Measurements from ENCODE around the gene STAB1.

DNA sequence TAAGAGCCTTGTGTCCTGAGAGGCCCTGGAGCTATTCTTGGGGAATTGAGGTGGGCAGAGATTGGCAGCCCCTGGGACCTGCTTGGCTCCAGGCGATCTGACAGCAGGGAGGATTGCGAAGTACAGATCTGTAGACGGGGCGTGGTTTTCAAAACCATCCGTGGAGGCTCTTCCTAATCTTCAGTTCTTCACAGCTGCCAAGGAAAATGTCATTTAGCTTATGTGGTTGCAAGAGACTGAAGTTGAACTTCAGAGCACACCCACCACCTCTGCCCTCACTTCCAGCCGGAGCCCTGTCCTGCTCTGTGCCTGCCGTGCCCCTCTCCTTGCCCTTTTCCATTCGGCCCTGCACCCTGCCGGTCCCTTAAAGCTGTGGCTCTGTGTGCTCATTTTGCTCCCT is 26.8 kb upstream of the STAB1 start:
- TF ChIP-seq EZH2phosphoT487 (IDR thresholded peaks at IDR 0.05; ENCODE audit: unreplicated experiment) (no peak), EZH2 (IDR thresholded peaks at IDR 0.05; ENCODE audit: low read depth, unreplicated experiment) (no peak), JUNB (IDR thresholded peaks at IDR 0.05; ENCODE audit: unreplicated experiment) (no peak), POLR2AphosphoS5 (IDR thresholded peaks at IDR 0.05; ENCODE audit: low read depth) (no peak), CREB1 (CRISPR knock-in tag; IDR thresholded peaks at IDR 0.05; ENCODE audit: low read depth) (no peak), ZNF331 (CRISPR knock-in tag; IDR thresholded peaks at IDR 0.05; ENCODE audit: low read depth) (no peak), STAT1 (IDR thresholded peaks at IDR 0.05; ENCODE audit: unreplicated experiment) (no peak), NANOG (IDR thresholded peaks at IDR 0.05; ENCODE audit: borderline replicate concordance) (no peak), ZNF114 (CRISPR knock-in tag; IDR thresholded peaks at IDR 0.05) (no peak)
- TF ChIP-seq, protein P1, sequence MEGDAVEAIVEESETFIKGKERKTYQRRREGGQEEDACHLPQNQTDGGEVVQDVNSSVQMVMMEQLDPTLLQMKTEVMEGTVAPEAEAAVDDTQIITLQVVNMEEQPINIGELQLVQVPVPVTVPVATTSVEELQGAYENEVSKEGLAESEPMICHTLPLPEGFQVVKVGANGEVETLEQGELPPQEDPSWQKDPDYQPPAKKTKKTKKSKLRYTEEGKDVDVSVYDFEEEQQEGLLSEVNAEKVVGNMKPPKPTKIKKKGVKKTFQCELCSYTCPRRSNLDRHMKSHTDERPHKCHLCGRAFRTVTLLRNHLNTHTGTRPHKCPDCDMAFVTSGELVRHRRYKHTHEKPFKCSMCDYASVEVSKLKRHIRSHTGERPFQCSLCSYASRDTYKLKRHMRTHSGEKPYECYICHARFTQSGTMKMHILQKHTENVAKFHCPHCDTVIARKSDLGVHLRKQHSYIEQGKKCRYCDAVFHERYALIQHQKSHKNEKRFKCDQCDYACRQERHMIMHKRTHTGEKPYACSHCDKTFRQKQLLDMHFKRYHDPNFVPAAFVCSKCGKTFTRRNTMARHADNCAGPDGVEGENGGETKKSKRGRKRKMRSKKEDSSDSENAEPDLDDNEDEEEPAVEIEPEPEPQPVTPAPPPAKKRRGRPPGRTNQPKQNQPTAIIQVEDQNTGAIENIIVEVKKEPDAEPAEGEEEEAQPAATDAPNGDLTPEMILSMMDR (conservative IDR thresholded peaks at IDR 0.05; ENCODE audit: low read depth in 2 of 2) = no peak
- TF ChIP-seq, protein P2, sequence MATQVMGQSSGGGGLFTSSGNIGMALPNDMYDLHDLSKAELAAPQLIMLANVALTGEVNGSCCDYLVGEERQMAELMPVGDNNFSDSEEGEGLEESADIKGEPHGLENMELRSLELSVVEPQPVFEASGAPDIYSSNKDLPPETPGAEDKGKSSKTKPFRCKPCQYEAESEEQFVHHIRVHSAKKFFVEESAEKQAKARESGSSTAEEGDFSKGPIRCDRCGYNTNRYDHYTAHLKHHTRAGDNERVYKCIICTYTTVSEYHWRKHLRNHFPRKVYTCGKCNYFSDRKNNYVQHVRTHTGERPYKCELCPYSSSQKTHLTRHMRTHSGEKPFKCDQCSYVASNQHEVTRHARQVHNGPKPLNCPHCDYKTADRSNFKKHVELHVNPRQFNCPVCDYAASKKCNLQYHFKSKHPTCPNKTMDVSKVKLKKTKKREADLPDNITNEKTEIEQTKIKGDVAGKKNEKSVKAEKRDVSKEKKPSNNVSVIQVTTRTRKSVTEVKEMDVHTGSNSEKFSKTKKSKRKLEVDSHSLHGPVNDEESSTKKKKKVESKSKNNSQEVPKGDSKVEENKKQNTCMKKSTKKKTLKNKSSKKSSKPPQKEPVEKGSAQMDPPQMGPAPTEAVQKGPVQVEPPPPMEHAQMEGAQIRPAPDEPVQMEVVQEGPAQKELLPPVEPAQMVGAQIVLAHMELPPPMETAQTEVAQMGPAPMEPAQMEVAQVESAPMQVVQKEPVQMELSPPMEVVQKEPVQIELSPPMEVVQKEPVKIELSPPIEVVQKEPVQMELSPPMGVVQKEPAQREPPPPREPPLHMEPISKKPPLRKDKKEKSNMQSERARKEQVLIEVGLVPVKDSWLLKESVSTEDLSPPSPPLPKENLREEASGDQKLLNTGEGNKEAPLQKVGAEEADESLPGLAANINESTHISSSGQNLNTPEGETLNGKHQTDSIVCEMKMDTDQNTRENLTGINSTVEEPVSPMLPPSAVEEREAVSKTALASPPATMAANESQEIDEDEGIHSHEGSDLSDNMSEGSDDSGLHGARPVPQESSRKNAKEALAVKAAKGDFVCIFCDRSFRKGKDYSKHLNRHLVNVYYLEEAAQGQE (IDR thresholded peaks at IDR 0.05; ENCODE audit: unreplicated experiment) = no peak
- TF ChIP-seq, protein P3, sequence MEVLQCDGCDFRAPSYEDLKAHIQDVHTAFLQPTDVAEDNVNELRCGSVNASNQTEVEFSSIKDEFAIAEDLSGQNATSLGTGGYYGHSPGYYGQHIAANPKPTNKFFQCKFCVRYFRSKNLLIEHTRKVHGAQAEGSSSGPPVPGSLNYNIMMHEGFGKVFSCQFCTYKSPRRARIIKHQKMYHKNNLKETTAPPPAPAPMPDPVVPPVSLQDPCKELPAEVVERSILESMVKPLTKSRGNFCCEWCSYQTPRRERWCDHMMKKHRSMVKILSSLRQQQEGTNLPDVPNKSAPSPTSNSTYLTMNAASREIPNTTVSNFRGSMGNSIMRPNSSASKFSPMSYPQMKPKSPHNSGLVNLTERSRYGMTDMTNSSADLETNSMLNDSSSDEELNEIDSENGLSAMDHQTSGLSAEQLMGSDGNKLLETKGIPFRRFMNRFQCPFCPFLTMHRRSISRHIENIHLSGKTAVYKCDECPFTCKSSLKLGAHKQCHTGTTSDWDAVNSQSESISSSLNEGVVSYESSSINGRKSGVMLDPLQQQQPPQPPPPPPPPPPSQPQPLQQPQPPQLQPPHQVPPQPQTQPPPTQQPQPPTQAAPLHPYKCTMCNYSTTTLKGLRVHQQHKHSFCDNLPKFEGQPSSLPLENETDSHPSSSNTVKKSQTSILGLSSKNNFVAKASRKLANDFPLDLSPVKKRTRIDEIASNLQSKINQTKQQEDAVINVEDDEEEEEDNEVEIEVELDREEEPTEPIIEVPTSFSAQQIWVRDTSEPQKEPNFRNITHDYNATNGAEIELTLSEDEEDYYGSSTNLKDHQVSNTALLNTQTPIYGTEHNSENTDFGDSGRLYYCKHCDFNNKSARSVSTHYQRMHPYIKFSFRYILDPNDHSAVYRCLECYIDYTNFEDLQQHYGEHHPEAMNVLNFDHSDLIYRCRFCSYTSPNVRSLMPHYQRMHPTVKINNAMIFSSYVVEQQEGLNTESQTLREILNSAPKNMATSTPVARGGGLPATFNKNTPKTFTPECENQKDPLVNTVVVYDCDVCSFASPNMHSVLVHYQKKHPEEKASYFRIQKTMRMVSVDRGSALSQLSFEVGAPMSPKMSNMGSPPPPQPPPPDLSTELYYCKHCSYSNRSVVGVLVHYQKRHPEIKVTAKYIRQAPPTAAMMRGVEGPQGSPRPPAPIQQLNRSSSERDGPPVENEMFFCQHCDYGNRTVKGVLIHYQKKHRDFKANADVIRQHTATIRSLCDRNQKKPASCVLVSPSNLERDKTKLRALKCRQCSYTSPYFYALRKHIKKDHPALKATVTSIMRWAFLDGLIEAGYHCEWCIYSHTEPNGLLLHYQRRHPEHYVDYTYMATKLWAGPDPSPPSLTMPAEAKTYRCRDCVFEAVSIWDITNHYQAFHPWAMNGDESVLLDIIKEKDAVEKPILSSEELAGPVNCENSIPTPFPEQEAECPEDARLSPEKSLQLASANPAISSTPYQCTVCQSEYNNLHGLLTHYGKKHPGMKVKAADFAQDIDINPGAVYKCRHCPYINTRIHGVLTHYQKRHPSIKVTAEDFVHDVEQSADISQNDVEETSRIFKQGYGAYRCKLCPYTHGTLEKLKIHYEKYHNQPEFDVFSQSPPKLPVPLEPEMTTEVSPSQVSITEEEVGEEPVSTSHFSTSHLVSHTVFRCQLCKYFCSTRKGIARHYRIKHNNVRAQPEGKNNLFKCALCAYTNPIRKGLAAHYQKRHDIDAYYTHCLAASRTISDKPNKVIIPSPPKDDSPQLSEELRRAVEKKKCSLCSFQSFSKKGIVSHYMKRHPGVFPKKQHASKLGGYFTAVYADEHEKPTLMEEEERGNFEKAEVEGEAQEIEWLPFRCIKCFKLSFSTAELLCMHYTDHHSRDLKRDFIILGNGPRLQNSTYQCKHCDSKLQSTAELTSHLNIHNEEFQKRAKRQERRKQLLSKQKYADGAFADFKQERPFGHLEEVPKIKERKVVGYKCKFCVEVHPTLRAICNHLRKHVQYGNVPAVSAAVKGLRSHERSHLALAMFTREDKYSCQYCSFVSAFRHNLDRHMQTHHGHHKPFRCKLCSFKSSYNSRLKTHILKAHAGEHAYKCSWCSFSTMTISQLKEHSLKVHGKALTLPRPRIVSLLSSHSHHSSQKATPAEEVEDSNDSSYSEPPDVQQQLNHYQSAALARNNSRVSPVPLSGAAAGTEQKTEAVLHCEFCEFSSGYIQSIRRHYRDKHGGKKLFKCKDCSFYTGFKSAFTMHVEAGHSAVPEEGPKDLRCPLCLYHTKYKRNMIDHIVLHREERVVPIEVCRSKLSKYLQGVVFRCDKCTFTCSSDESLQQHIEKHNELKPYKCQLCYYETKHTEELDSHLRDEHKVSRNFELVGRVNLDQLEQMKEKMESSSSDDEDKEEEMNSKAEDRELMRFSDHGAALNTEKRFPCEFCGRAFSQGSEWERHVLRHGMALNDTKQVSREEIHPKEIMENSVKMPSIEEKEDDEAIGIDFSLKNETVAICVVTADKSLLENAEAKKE (CRISPR knock-in tag; IDR thresholded peaks at IDR 0.05) = no peak
- TF ChIP-seq, protein P4, sequence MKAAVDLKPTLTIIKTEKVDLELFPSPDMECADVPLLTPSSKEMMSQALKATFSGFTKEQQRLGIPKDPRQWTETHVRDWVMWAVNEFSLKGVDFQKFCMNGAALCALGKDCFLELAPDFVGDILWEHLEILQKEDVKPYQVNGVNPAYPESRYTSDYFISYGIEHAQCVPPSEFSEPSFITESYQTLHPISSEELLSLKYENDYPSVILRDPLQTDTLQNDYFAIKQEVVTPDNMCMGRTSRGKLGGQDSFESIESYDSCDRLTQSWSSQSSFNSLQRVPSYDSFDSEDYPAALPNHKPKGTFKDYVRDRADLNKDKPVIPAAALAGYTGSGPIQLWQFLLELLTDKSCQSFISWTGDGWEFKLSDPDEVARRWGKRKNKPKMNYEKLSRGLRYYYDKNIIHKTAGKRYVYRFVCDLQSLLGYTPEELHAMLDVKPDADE (IDR thresholded peaks at IDR 0.05) = no peak
